LNCAP (cell line): Measurements from ENCODE around the gene RNF144B.

Experiments
- CTCF ChIP-seq: fragments of 450-650 bp; IDR thresholded peaks from 2 replicates; pipeline ENCODE4 v1.5.1; 2017; ENCODE audit warnings: mild to moderate bottlenecking

Gene RNF144B

GRCh38 chr6:18513253-18513798, 126.2 kb downstream of the RNF144B start:
- TF ChIP-seq CTCF = no peak

GRCh38 chr6:18514180-18514579, 127.0 kb downstream of the RNF144B start:
- TF ChIP-seq CTCF = no peak

GRCh38 chr6:18515767-18516166, 128.6 kb downstream of the RNF144B start:
- no peak for TF ChIP-seq CTCF
